ENCODE results near the gene S100A12.

S100A12 gene

GRCh38 chr1:153365696-153366095 lies 9.7 kb downstream of the S100A12 start:
- DNase-seq = no peak

- DNase-seq = no peak
These were observed 10.4 kb downstream of the S100A12 start for GRCh38 chr1:153364766-153365666.

- no peak for DNase-seq
These were observed 11.3 kb downstream of the S100A12 start for GRCh38 chr1:153364156-153364555.

GRCh38 chr1:153363641-153364040 lies 11.8 kb downstream of the S100A12 start:
- no peak for DNase-seq

- DNase-seq = no peak
These were observed 13.1 kb downstream of the S100A12 start for GRCh38 chr1:153362187-153362775.

- no peak for DNase-seq
These were observed 13.8 kb downstream of the S100A12 start for GRCh38 chr1:153361480-153362109.

- DNase-seq = no peak
These were observed 14.6 kb downstream of the S100A12 start for GRCh38 chr1:153360592-153361479.

GRCh38 chr1:153360190-153360589 lies 15.2 kb downstream of the S100A12 start:
- no peak for DNase-seq

GRCh38 chr1:153359241-153359640 lies 16.2 kb downstream of the S100A12 start:
- DNase-seq = no peak

- DNase-seq = no peak
These were observed 16.8 kb downstream of the S100A12 start for GRCh38 chr1:153358691-153358975.

GRCh38 chr1:153357853-153358690 lies 17.3 kb downstream of the S100A12 start, which contains the start of gene S100A9:
S100A9 (plus strand) TSS chr1:153357854; CDS start chr1:153358284, 430 bp downstream.
- DNase-seq = no peak

GRCh38 chr1:153357076-153357852 lies 18.2 kb downstream of the S100A12 start:
- no peak for DNase-seq

- no peak for DNase-seq
These were observed 18.9 kb downstream of the S100A12 start for GRCh38 chr1:153356392-153357075.

- peak; percentile 39 for DNase-seq
These were observed 19.9 kb downstream of the S100A12 start for GRCh38 chr1:153355445-153356071.

GRCh38 chr1:153354515-153355193 lies 20.8 kb downstream of the S100A12 start:
- no peak for DNase-seq

- DNase-seq = no peak
These were observed 22.0 kb downstream of the S100A12 start for GRCh38 chr1:153353226-153353947.

GRCh38 chr1:153352523-153352922 lies 22.9 kb downstream of the S100A12 start:
- DNase-seq = peak; percentile 82

GRCh38 chr1:153350321-153350957 lies 25.0 kb downstream of the S100A12 start:
- DNase-seq = no peak
